Measurements from ENCODE around the gene GOPC.

GOPC gene

DNA sequence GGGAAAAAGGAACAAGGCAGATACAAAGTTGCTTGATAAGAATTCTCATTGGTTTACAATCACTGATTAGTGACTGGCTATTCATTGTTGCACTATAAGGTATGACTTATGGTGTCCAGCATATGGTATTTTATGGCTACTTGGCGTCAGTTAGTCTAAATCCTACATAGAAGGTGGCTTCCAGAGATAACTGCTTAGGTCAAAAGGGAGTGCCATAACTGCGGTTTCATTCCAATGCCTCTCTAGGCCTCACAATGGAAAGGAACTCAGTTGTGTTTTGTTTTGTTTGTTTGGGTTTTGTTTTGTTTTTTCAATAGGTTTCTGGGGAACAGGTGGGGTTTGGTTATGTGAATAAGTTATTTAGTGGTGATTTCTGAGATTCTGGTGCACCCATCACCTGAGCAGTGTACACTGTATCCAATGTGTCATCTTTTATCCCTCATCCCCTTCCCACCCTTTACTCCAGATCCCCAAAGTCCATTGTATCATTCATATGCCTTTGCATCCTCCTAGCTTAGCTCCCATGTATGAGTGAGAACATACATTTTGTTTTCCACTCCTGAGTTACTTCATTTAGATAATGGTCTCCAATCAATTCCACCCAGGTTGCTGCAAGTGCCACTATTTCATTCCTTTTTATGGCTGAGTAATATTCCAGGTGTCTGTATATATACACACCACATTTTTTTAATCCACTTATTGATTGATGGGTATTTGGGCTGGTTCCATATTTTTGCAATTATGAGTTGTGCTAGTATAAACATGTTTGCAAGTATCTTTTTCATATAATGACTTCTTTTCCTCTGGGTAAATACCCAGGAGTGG lies 7.0 kb downstream of the GOPC start:
- no peak for DNase-seq

DNA sequence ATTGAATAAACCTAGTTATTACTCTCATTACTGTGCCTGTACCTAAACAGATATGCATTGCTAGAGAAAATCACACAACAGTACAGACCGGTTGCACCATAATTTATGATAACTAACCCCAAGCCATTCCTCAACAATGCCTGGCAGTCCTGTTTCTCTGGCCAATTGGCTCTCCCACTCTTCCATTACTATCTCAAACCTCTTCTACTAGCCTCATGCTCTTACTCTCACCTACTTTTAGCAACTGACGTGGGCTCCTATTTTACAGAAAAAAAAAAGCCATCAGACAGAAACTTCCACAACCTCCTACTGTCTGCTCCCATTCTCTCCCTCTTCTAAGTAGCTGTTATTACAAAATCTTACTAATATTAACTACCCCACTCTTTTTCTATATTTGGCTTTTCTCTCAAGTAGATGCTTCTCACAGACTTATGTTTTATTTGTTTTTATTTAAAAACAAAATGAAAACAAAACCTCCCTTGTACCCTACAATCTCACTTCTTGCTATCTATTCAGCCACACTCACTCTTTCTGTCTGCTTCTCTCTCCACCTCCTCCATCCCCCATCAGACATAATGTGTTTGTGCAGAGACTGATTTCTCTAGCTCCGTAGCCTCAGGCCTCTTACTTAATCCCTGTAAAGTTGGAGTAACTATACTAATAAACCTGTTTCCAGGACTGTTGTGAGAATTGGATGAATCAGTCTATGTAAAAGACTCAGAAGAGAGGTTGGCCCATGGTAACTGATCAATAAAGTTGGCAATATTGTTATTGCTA lies 9.1 kb downstream of the GOPC start:
- DNase-seq = no peak

DNA sequence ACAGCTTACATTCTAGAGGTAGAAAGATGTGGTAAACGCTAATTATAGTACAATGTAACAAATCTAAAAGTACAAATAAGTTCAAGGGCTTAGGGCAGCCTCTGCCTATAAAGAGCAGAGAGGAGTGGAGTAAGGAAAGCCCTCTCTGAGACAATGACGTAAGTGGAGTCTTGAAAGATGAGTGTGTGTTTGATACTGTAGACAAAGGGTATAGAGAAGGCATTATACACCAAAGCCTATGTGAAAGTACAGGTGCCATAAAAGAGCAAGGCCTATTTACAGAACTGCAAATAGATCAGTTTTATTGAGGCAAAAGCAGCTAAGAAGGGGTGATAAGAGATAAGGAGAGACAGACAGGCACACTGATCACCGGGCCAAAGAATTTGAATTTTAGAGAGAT lies 10.9 kb downstream of the GOPC start:
- DNase-seq = no peak

DNA sequence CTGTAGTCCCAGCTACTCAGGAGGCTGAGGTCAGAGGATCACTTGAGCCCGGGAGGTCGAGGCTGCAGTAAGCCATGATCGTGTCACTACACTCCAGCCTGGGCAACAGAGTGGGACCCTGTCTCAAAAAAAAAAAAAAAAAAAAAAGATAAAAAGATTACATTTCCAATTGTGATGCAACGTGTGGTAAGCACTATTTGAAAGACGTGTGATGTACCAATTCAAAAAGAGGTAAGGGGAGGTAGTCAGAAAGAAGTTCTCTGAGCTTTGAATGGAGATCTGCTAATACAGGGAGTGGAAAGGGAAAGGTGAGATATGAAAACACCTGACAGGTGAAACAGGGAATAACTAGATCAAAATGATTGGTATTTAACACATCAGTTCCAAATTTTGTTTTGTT lies 11.9 kb downstream of the GOPC start:
- DNase-seq = no peak

DNA sequence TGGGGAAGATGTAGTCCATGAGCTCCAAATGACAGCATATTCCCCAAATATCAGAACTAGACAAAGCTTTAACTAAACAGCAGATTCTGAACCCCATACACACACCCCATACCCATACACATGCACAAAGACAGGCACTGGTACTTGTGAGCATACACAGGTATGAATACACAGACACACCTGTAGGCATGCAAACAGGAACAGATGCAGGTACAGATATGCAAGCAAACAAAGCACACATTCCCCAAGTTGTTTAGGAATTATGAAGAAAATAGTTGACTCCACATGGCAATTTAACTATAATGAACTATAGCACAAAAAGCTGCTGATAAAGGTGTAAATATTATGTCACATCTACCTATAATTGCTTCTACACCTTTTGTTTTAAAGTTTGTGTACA lies 16.7 kb downstream of the GOPC start:
- DNase-seq = no peak

DNA sequence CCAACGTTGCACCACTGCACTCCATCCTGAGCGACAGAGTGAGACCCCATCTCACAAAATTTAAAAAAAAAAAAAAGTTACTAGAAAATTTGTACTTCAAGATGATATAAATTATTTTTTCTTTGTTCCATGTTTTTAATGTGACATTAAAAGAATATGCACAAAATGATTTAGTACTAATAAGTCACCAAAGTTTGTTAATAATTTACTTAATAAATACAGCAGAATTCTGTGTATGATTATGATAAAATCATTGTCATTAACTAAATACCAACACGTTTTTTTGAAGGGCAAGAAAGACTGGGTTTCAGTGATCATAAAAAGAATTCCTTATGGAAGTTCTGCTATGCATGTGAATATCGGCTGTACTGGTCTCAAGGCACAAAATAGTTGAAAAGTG lies 28.1 kb downstream of the GOPC start:
- DNase-seq = no peak

DNA sequence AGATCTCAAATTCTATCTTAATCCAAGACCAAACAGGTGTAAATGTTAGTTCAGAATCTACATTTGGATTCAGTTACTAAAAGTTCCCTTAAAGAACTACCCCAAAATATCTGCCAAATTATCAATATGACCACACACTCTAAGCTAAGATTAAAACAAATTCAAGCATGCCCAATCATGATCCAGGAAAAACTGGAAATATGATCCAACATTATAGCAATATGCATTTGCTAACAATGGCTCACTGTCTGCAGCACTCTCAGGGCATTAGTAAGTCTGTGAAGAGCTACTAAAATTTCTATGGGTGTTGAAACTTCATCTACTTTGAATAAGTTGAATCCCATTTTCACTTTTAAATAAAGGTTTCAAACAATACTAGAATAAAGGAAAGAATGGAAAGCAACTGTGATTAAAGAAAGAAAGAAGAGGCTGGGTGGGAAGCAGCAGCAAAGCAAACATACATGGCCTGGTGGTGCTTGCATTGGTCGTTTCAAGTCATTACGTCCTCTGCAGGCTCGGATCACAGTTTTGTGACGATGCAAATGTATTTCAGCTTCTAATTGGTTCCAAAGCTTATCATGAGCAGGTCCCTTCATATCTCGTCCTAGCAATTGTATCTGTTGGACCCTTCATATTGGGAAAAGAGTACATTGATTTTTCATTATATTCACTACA lies 29.2 kb downstream of the GOPC start:
- no peak for DNase-seq

DNA sequence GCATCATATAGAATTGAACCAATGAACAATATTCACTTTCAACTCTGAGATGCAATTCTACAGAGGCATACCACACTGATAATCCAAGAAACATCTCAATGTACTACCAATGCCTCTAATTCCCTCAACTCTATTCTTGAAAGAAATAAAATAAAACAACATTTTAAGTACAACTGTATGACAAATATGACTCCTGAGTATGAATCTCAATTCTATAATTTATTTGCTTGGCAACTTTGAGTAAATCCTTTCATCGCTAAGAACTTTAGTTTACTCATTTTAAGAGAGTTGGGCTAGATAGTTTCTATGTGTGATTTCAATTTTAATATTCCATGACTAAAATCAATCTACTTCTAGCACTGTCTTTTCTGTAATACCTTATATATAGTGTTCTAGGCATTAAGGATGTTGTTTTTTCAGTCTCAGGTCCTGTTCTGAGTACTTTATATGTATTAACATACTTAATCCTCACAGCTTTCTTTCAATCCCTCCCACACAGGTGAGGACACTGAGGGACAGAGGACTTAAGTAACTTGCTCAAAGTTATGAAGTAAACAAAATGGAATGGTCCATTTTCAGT lies 33.4 kb downstream of the GOPC start:
- no peak for DNase-seq

DNA sequence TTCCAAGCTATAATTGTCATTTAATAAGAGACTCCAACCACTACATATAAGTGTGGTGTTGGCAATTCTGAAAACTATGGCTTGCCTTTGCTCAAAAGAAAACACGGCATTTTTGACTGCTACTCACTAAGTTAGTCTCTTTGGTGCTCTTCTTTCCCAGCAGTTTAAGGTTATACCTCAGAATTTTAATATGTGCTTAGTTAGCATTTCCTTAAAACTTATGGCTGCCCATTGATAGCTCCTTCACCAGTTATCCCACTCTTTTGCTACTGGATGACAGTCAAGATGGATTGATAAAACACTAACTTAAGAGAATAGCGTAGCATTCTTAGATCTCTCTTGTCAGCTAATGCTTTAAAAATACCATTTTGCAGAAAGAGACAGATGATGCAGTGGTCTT lies 34.1 kb downstream of the GOPC start:
- no peak for DNase-seq

DNA sequence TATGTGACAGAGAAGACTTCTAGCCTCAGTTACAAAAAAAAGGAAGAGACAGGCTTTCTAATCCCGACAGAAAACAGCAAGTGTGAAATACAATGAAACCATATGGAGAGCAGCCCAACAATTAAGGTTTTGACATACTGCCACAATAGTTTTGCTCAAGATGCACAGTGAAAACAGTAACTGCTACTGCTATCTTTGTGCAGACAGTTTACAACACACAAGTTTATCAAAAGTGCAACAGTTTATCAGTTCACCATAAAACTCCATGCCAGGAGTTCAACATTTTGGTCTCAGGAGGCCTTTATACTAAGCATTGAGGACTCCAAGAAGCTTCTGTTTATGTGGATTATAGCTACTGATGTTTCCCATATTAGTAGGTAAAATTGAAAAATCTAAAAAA lies 37.6 kb downstream of the GOPC start:
- DNase-seq = no peak

DNA sequence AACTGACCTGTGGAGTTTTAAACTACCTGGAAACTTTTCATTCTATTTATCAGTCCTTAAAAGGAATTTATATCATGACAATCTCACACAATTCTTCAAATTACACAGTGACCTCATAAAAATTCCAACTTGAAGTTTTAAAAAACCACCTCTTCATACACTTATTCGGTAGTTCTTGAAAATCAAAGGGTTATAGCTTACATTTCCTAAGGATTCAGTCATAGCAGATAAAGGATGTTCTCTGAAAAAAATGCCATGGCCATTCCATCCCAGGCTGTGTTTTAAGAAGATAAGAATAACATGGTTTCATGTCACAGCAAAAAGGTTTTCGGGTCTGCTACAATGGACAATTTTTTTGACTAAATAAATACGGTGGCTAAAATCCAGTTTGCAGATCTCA lies 41.2 kb downstream of the GOPC start:
- DNase-seq = no peak

DNA sequence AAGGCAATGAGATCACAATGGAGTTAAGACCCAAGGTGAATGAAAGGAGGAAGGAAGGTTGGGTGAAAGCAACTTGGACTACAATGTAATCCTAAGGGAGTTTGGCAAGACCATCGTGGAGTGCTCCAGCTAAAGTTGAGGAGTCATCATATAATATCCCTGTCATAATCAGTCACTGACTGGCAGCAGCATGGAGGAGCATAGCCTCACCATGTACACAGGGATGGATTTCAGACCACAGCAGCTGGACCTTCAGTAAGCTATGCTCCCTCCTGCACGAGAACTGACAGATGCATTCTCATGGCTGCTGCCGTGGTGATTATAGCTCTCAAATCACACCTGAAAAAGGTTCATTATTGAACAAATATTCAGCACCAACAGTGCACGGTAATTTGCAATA lies 43.0 kb downstream of the GOPC start:
- no peak for DNase-seq

DNA sequence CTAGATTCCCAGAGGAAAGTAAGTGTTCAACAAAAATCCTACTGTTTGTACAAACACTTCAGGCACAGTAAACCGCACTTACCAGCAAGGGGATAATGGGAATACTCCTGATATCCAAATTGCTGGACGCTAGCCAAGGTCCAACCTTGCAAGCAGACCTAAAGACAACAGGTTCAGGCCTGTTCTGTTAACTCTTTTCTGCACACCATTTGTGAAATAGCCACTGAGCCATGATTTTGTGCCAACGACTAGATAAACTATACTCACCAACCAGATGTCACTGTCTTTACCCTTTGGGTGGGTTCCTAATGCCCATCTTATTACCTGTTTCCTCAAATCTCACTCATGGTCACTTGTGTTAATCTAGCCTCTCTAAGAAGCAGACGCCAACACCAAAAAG lies 43.5 kb downstream of the GOPC start:
- DNase-seq = no peak

DNA sequence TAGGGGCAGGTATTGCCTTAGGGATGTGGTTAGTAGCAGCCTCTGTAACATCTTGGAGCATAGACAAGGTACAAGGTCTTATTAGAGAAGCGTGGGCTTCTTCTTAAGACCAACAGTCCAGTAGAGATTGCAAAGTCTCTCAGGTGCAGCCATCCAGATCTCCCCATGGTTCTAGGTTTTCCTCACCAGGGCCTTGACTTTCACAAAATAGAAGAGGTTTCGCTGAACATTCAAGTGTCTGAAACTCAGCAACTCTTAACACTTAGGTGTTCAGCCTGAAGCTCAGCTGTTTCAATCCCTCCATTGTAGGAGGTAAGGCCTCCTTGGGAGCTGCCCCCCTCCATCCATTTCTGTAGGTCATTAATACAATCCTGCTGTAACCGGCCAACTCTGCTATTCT lies 44.4 kb downstream of the GOPC start:
- DNase-seq = no peak

DNA sequence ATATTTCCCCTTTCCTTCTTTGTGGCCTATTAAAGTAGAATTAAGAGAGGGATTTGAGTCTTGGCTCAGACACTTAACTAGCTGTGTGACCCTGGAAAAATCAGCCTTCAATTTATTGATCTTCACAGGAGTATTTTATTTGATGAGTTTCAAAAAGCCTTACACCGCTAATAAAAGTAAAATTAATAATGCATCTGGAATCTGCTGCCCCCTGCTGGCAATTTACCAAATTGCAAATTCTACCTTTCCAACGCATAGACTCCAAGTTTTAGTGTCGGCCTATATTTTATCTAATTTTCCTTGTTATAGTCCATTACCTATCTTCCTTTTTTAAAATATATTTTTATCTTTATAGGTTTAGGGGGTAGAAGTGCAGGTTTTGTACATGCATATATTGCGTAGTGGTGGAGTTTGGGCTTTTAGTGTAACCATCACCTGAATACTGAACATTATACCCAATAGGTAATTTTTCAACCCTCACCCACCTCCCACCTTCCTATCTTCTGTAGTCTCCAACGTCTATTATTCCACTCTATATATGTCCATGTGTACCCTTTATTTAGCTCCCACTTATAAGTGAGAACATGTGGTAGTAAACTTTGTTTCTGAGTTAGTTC lies 46.3 kb downstream of the GOPC start:
- DNase-seq = no peak

DNA sequence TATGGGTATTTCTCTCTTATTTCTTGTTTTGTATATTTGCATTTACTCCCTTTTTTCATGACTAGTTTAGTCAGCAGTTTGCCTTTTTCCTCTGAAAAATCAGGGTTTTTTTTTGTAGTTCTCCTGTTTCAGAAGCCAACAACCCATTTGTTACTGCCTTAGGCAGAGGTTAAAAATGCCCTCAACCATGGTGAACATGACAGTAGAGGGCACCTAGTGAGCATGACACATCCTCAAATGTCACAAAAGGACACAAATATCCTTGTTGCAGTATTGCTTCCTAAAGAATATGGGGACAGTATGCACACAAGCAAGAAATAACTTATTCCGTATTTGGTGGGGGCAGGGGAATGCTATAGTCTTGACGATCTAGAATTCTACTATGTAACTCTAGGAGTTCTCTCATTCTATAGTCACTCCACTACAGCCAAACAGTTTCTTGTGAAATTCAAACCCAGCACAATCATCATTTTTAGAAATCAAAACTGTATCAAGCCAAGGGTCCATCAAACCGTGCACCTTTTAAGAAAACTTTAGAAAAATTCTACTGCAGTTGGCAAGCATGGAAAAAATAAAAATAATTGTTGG lies 47.0 kb downstream of the GOPC start:
- DNase-seq = no peak

DNA sequence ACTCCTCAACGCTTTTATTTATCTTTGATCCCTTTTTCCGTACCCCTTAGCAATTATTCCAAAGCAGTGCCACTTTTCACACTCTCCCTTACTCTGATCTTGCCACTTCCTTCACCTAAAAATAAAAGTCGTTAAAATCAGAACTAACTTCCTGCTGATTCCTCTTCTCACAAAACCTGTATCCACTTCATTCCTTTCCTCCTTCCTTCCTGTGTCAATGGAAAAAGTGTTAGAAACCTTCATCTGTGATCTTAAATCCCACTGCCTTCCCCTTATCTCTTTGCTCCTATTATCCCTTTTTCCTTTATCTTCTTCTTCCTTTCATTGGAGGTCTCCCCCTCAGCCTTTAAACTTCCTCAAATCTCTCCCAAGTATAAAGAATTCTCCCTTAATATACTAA lies 49.2 kb downstream of the GOPC start:
- no peak for DNase-seq

DNA sequence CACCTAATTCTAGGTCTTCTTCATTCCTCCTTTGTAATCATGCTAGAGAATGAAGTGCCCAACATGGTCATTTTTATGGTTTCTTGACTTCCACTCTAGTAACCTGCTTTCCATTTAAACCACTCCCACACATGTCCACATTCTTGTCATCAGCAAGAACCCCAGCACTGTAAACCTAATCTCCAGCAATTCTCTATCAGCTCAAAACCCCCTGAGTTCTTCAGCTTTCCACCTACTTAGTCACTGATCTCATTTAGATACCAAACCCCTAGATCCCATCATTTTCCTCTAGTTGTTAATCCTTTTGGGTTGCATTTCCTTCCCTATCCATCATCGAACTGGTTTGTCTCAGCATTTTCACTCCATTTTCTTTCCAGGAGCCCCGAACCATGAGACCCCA lies 49.7 kb downstream of the GOPC start:
- DNase-seq = no peak

DNA sequence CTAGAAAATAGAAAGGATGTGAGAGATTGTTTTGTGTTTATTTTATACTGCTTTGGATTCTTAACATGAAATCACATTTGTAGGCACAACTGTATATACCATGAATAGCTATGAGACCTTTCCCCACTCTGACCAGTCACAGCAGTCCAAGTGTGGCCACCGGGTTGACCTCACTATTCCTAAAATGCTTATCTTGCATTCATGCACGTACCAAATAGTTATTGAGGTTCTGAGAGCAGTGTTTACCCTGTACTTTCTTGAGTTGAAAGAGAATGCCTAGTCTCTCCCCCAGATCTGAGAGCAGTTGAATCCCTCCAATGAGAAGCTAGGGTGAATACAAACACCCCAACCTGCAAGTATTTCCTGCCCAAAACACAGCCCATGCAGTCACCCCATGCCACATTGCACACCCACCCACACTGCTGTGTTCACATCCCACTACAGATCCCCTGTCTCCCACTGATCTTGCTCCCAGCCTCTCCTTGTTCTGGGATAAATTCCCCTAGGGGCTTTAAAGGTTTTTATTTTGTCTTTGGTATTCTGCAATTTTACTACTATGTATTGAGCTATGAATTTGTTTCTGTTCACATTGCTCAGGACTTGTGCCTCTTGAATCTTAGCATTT lies 51.6 kb downstream of the GOPC start:
- no peak for DNase-seq

DNA sequence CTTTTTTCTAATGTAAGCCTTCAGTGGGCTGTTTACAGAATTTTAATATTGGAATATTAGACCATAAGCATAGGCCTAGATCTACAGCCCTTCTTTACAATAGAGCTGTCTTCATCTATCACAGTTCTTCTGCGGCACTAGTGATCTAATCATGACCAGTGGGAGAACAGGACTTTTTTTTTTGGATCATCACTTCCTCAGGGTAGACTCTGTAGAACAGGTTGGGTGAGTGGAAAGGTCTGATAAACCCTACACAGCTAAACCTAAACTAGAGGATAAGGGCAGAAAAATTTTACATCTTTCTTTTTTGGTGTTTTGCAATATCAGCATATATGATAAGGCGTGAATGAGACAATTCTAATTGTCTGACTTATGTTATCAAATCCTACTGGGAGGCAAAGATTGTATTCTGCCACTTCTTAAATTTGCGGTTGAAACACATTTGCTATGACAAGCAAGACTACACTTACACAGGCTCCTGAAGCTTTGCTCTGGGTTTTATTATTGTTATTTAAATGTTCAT lies 52.2 kb downstream of the GOPC start:
- no peak for DNase-seq

DNA sequence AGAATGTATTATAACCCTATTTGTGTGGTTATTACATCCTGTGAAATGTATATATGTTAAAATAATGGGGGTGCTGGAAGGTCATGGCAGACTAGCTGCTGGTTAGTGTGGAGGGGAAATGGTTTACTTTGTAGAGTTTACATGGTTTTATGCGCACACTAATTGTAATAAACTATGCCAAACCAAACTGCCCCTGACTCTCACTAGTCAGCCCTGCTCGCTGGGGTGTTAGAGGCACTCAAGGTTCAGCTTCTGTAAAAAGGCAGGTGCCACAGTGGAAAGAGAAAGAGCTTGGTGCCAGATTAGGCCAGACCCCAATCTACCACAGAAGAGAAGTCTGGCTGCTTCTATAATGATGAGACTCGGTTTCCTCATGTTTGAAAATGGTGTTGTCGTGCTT lies 52.7 kb downstream of the GOPC start:
- peak; percentile 15 for DNase-seq

DNA sequence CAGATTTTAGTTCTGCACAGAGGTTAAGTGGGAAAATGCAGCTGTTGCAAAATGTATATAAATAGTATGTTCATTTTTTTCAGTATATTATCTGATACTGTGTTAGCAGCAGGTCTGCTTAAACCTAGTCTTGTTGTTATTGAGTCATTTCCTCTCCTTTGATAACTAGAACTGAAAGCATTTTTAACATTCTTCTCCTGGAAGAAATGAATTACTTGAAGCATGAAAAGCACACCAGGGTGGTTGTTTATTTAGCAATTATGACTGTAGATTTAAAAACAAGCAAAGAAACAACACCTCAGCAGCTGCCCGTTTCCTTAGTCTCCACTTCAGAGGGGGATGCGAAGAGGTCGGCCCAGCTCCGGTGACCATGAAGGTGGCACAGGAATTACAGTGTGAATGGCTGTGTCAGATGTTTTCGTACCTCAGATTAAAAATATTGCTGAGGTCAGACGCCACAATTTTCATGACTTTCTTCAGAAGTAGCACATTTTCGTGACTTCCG lies 53.5 kb downstream of the GOPC start:
- no peak for DNase-seq

All from CD4-positive, alpha-beta T cell treated with Interferon gamma for 1 hour (primary cell).